ENCODE results near the gene KCNQ5. TPM values are rescaled to one million over a fixed set of nuclear protein-coding genes. Genes with fewer than 3 reads are reported as not detected.

Gene KCNQ5
- total and polyA plus RNA-seq, 10 of the 15 experiments (the other 5 are each of a cell fraction or from before 2014, with no cell fraction given), result 0.60 to 16.2 (median 3.2) TPM

GRCh38 chr6:72757048-72757447 lies 135.2 kb downstream of the KCNQ5 start (continued):
- no peak for TF ChIP-seq NKRF (conservative IDR thresholded peaks at IDR 0.05)

- BruUV-seq (replicated peaks), result no TSS peak
- CTCF ChIA-PET, result interaction anchor here (1.7 to 1.9 kb wide), 2 partner anchors 8 to 12 kb away, joined by 4 to 8 read pairs; no protein-coding TSS in a partner anchor
- POLR2A ChIA-PET, result no interaction called here
These were observed 136.1 kb downstream of the KCNQ5 start for GRCh38 chr6:72757926-72758325.

More at GRCh38 chr6:72757926-72758325, 136.1 kb downstream of the KCNQ5 start:
- RAD21 ChIA-PET (ENCODE audit: unreplicated experiment), result interaction anchor here (1.3 kb wide), 1 partner anchor 10 kb away, joined by 3 read pairs; no protein-coding TSS in a partner anchor
- ATAC-seq, result no peak
- Histone ChIP-seq H3K4me2 (ENCODE audit: control insufficient read depth, insufficient read depth) (no peak overlapping the region), H3K9ac (ENCODE audit: control insufficient read depth, insufficient read depth, low read length) (no peak overlapping the region), H3K4me3 (no peak overlapping the region), H3K36me3 (ENCODE audit: control insufficient read depth in 2 of 2, insufficient read depth in 2 of 2, low read length in 1 of 2) (no peaks in the 10 kb centered on the region), H2AFZ (ENCODE audit: control insufficient read depth, low read depth, low read length) (no peak overlapping the region), H3K9me3 (replicated peaks; ENCODE audit: control insufficient read depth, insufficient read depth, low read length) (no peaks in the 10 kb centered on the region), H3K27me3 (replicated peaks in 1 of 2; ENCODE audit: control insufficient read depth in 2 of 2, insufficient read depth in 2 of 2, low read length in 1 of 2) (no peaks in the 10 kb centered on the region), H3K27ac (ENCODE audit: control insufficient read depth, insufficient read depth) (no peak overlapping the region), H3K79me2 (ENCODE audit: control insufficient read depth, insufficient read depth, low read length) (peaks cover 1% of the 10 kb centered on the region; the same call in 1 of the 2 replicates), H4K20me1 (ENCODE audit: control insufficient read depth, insufficient read depth) (no peaks in the 10 kb centered on the region), H3K4me1 (ENCODE audit: control insufficient read depth, insufficient read depth, low read length) (no peaks in the 10 kb centered on the region; the same call in 1 of the 2 replicates)
- no peak for FAIRE-seq
- intact Hi-C loops (cut with micrococcal nuclease; ENCODE audit: unreplicated experiment) (no loop called here), in situ Hi-C loops (cut with MboI) (no loop called here)
- no peak for TF ChIP-seq CREB1 (IDR thresholded peaks at IDR 0.05; ENCODE audit: low read depth)
- TF ChIP-seq RCOR1 (conservative IDR thresholded peaks at IDR 0.05; ENCODE audit: low read depth, low read length), result no peak
- no peak for TF ChIP-seq YBX1 (IDR thresholded peaks at IDR 0.05)
- TF ChIP-seq PAX8 (IDR thresholded peaks at IDR 0.05), result no peak
- TF ChIP-seq BMI1 (IDR thresholded peaks at IDR 0.05; ENCODE audit: borderline replicate concordance), result no peak
- no peak for TF ChIP-seq STAT3 (IDR thresholded peaks at IDR 0.05; ENCODE audit: low read depth, low read length)
- TF ChIP-seq WRNIP1 (IDR thresholded peaks at IDR 0.05; ENCODE audit: borderline replicate concordance, low read depth, low read length), result no peak
- DNase-seq (ENCODE audit: low read depth, low spot score), result no peak
- SMC1A ChIA-PET (ENCODE audit: uncharacterized antibody, unreplicated experiment), result interaction anchor here (0.9 to 1.7 kb wide), 7 partner anchors 8 to 143 kb away, joined by 3 to 6 read pairs (median 4); no protein-coding TSS in a partner anchor
- WGBS (ENCODE audit: insufficient coverage, insufficient replicate concordance, low lambda C conversion rate, missing lambda C conversion rate), result 100% methylated on average over 1 of the region's 1 CpG

Measured in GM12878 (cell line).